HG03469 (cell line): ENCODE measurements around the gene LAMA1.

Experiments
- ATAC-seq: cut with Tn5 transposase; IDR thresholded peaks from one replicate; pipeline ENCODE4 v1.9.1; 2021; ENCODE audit warnings: mild to moderate bottlenecking, moderate library complexity, moderate number of reproducible peaks; ENCODE audit not compliant: unreplicated experiment

LAMA1 gene

DNA sequence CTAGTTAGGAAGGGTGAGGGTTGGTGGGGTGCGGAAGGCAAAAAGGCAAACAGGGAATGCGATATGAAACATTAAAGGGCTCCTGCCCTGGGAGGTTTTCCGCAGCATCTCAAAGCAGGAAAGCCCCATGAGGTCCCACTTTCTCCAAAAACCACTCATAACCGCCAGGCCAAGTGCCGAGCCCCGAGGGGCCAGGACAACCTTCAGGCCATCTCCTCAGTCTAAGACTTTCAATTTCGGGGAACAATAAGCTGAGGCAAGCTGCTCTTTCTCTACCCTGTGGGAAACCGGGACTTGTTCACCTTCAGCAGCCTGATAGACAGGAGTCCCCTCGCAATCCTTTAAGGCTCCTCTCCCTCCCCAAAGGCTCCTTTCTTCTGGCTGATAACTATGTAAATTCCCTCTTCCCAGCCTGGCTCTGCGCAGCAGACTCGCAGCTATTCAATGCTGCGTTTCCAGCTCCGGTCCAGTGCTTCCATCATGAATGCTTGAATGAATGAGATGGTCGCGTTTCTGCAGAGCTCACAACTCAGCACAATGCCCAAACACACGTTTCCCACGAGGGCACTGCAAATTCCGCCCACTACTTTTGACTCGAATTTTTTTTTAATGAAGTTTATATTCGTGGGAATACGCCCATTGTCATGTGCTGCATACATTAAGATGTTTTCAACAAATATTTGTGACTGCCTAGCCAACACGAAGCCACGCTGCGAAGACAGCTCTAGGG, 1.4 kb downstream of the LAMA1 start:
- no peak for ATAC-seq

DNA sequence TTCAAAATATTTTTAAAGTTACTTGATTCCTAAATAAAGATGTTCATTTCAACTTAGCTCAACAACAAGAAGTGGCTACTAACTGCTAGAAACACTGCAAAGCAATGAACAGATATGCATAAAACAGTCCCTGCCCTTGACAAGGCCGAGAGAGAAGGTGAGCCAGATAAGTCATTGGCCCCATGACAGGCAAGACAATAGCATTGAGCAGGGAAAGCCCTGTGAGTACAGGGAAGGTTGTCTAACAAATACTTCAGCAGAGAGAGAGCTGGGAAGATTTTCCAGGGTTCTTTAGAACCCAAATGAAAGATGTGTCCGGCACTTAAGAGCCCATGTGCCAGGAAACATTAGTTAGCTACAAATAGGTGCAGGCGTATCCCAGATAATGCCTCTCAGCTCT, 4.7 kb downstream of the LAMA1 start:
- ATAC-seq, result no peak

DNA sequence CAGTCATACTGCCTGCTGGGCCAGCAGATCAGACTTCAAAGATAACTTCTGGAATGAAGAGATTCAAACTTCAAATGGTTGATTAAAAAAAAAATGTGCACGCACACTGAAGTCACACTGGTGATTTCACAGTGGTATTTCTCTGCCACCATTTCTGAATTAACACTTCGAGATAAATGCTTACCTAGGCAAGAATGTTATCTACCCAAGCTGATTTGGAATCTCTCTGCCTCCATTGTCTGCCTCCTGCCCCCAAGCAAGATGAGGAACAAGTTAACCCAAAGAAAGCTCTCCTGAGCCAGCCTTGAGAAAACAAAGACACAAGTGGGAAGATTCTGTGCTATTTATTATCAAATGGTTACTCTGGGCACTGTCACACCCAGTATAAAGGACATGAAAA, 6.5 kb downstream of the LAMA1 start:
- ATAC-seq, result no peak

DNA sequence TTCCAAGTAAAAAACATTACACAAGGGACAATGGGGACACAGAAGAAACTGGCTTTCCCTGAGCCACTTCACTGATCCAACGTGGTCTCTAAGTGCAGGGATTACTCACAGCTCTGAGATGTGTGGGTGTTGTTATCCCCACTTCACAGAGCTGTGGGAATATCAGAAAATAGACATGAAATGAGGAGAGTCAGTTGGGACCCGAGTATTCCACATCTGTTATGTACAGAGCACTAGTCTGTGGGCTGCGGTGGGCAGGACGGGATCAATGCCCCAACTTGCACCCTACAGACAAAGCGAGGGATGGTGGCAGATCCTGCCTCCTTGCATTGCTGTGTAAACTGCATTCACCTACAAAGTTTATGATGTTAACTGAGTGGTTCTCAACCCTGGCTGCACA, 11.7 kb downstream of the LAMA1 start:
- no peak for ATAC-seq

DNA sequence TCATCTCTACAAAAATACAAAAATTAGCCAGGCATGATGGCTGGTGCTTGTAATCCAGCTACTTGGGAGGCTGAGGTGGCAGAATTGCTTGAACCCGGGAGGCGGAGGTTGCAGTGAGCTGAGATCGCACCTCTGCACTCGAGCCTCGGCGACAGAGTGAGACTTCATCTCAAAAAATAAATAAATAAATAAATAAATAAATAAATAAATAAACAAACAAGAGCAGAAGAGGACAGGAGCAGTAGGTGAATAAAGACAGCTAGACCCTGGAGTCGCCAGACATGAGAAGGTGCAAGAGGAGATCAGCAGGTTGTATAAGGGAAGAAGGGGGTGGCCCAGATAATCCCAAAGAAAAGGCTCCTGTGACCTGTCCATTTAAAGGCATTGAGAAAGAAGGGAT, 12.3 kb downstream of the LAMA1 start:
- ATAC-seq, result no peak

DNA sequence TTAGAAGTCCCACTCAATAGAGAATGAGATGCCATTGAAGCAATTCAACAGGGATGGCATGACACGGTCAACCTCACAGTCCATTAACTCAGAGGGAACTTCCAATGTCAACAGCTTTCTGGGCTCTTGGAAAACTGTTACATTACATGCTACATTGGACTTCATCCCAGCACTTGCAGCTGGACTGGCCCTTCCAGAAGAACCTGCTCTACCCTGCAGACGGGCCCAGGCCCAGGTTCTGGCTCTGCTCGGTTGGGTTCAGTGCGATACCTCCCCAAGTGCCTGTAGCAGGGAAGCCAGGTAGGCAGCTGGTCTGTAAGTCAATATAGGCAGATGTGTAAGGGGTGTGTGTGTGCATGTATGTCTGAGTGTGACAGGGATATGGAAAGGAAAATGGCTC, 12.9 kb downstream of the LAMA1 start:
- ATAC-seq, result no peak

DNA sequence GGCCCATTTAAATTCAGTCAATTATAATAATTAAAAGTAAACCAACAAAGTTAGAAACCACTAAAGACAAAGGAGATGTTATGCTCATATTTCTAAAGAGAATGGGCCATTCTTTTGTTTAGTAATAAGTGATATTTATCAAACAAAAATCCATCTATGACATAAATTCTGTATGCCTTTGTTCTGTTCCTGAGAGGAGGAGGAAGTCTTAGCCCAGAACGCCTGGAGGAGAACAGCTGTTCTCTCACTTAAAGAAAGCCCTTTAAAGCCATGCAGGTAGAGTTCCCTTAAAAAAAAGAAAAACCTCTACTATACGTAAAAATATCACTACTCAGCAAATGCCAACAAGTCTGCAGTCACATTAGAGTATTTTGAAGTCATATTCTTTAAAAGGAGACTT, 15.5 kb downstream of the LAMA1 start:
- ATAC-seq, result no peak

DNA sequence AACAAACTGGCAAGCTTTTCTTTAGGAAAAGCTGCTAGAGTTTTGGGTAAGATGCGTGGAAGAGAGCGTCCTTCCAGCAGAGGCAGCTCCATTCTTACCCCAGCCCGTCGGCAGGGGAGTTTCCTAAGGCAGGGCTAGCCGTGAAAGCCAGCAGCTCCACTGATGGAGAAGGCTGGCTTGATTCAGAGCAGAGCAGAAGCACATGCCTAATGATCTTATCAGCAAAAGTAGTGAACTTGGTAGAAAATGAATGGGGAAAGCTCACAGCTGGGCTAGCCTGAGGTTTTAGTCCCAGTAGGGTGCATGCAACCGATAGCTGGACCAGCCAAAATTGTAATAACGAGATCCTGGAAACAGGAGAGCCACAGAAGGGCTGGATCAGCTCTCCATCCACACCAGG, 20.8 kb downstream of the LAMA1 start:
- ATAC-seq, result no peak

DNA sequence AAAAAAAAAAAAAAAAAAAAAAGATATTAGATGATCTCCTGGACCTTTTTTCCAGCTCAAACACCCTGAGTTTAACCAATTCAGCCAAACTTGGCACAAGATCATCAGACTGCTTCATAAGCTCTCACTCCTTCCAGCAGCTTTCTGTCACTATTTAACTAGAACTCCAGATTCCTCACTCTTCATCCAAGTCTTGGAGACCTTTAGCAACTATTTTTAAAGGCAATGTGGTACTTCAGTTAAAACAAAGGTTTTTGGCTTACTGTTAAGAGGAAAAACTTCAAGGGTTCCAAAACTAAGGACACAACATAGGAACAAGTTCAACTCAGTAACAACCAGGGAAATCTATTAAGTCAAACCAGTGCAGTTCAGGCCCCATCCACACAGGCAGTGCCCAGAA, 23.2 kb downstream of the LAMA1 start:
- ATAC-seq, result no peak

DNA sequence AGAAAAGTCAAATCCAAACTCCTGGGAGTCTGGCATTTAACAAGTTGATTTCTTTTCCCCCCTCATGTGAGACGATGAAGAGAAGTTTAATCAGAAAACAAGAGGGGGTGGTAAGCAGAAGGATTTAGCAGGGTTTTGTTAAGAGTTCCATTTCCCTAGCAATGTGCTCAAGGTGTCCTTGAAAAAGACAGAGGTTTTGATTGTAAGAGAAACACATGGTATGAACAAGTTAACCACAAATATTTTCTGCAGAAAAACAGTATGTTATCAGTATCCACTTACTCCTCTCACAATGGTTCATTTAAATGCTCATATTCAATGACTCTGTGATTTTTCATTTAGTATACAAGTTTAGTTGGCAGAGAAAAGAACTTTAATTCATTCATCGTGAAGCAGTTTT, 26.8 kb downstream of the LAMA1 start:
- no peak for ATAC-seq

DNA sequence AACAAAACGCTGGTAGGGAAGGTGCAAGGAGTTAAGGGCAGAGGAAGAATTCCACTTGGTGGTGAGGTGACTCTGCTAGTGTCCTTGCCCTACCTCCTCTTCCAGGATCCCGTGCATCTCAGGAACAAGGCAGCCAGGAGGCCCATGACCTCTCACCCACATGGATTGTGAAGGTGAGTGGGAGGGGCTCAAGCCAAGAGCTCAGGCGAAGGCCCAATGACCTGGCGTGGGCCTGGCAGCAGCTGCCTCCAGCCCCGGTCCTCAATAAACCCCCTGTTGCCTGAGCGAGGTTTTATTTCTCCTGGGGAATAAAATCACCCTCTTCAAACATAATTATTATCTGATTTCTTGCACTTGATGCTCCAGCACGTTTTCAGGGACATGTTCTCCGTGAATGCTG, 28.2 kb downstream of the LAMA1 start:
- ATAC-seq, result no peak

DNA sequence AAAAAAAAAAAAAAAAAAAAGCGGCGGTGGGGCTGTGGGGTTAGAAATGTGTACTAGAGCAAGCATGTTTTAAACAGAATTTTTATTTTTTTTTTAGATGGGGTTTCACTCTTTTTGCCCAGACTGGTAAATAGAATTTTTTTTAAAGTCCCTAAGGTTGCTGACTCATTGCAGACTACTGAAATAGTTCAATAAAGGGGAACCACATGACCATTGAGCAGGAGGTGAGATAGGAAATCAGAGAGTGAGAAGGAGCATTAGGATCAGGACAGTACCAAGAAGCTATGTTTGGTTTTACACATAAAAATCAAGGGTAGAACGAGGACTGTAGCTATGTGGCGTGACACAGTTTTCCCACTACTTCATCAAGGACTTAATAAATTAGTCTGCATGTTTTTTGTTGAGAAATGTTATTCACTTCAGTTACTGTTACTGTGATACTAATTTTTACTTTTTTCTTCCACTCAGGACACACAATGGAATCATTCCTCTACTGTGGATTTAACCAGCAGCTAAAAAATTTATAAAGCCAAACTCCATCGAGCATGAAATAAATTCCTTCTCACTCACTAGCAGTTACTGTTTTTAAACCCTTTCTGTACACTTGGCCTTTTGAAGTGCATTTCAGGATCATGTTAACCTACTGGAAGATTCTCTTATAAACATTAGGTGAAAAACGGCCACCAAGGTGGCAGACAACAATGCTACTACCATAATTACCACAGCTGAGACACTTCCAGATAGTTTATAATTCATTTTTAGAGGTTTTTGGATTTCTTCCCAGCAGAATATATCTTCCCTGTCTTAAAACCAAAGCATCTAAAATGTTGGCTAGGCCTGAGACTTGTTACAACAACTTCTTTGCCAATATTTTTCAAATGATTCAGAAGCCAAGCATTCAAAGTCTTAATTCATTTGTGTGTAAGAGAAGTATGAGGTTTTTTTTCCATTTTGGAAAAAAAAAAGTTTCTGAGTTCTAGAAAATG, 33.2 kb downstream of the LAMA1 start:
- ATAC-seq, result no peak

DNA sequence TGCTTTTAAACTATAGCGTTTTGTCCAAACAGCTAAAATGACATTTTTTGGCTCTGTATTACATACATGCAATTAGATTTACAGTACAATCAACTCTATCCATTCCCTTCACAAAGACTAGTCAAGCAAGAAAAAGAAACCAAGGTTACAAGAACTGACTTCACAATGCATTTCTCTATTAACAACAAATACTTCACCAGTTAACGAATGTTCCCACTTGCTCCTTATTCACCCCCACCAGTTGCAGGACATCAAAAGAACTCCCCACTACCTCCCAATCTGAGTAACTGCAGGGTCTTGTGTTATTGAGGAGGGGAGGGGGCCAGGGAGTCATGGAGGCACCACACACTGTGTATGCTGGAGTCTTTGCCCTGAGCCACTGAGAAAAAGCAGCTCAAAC, 34.9 kb downstream of the LAMA1 start:
- no peak for ATAC-seq

DNA sequence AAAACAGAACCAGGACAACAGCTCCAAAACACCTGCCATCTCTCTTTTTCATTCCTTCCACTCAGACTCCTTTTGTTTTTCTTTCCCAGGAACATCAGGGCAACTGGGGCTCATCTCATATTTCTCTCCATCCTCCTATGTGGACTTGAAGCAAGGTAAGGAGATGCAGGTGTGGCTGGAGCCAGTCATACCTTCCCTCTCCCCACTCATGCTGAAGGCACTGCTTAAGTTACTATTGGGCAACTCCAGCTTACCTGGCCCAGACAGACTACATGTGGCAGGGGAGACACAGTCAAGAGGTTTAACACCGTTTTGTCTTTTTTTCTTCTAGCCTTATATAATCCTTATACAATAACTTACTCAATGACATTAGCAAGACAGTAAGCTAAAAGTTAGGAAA, 38.4 kb downstream of the LAMA1 start:
- no peak for ATAC-seq

DNA sequence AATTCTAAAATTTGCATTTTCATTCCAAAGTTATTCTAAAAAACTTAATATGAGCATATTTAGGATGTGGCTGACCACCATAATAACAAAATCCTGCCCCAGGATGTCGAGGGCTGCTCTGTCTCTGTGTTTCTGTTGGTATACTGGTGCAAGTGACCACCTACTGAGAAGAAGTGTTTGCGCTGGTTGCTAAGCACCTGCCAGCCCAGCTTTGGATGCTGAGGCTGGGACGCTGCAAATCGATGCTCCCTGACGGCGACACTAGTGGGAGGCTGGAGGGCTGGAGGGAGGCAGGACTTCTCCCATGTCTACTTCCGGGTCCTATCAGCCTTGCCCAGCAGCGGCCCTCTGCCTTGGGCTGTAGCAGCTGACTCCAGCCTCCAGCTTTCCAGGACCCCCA, 45.0 kb downstream of the LAMA1 start:
- ATAC-seq, result no peak

DNA sequence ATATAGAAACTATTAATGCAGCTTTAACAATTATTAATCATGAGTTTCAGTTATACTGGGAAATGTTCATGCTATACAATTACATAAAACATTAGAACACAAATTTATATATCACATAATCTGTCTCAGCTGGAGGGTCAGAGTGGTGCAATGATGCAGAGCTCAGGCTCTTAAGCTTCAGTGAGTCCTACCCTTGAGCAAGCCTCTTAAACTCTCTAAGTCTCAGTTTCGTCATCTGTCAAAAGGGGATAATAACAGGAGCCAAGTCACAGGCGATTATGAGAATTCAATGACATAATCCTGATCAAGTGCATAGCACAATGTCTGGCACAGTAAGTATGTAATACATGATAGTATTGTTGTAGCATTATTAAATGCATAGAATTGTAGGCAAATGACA, 46.0 kb downstream of the LAMA1 start:
- ATAC-seq, result no peak

DNA sequence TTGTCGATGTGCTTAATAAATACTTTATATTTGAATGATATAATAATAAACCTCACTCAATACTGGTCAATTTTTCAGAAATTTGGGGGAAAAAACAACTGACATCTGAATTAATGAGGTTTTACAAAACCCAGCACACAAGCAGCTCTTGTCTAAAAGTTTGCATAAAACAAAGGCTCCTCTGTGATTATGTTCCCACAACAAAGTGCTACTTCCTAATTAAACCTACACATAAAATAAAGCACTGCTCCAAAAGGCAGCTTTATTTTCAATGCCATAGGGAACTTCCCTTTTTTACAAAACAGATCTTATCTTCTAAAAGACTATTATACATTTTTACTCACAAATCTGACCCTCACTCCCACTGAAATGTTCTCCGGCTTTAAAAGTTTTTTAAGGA, 47.1 kb downstream of the LAMA1 start:
- ATAC-seq, result no peak

DNA sequence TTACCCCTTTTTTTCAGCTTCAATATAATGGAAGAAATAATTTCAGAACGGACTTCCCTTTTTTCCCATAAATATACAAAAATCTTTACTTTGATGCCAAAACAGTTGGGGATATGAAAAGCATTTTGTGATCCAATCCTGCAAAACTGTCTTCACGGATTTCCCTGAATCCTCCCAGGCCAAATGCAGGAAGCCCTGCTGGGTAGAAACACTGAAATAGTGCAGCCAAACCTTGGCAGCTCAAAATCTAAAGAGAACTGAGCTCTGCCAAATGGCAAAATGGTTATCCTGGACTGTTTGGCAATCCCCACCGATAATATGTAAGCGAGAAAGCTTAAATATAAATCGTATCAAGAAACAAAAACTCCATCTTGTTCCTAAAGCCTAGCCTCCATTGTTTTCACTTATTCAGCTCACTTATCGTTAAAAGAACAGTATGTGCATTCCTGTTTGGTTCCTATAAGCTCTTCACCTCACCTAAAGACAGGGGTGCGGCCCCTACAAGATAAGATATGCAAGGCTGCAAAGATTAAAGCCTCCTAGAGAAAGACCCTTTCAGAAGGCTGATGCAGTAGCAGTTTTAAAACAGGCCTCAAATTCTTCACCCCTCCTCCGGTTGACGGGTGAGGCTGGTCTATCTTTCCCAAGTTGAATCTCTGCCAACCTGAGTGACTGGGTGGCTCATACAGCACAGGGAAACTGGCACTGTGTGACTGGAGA, 48.6 kb downstream of the LAMA1 start:
- no peak for ATAC-seq

DNA sequence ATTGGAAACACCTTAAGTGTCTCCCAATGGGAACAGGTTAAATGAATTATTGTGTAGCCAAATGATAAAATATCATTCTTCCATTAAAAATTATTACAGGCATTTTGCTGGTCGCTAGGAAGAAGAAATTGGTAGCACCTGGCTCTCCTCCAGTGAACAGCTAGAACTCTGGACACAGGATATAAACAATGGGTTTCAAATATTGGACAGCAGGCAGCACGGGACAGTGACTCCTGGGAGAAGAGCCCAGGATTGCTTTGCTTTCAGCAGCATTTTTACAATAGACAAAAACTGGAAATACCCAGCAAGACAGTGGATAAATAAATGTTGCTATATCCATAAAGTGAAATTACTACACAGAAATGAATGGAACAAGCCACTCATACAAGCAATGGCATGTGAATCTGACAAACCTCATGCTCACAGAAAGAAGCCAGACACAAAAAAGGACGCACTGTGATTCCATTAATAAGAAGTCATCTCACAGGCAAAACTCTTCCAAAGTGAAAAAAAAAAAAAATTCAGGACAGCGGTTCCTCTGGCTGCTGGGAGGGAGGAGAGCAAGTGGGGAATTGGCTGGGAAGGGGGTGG, 50.5 kb downstream of the LAMA1 start:
- ATAC-seq, result no peak

DNA sequence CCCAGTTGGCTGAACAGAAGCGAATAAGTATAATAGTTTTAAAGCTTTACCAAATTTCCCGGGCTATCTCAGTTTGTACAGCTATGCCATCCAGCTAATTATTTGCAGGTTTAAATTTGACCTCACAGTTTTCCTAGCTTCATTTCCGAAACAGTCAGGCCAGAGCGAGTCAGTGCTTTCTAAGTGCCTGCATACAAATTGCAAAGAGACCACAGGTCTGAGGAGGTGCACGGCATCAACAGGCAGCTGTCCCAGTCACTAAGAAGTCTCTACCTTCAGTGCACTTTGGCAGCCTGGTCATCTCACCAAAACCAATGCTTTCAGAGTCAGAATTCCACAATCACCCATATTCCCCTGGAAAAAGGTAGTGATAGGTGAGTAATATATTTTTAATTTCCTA, 51.9 kb downstream of the LAMA1 start:
- no peak for ATAC-seq

DNA sequence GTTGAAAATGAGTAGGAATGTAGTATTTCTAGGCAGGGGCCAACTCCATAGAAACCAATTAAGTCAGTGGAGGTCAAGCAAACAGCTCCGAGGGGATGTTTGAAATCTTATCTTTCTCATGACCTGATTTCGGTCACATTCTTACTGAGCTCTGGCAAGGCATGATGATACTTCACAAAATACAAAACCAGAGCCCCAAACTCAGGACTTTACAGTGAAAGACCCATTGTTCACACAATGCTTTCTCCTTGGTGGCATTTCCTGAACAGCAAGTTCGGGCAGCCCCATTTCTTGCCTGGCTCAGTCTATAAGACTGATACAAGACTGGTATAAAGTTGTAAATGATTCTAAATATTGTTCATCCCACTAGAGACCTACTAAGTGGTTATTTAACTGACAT, 53.3 kb downstream of the LAMA1 start:
- no peak for ATAC-seq
